K562 (cell line): ENCODE measurements around the gene ST14.

Experiments used
- NFIC ChIP-seq: fragments of 450-650 bp; IDR thresholded peaks from 2 replicates; pipeline ENCODE4 v1.6.1; 2017; ENCODE audit warnings: mild to moderate bottlenecking, inconsistent platforms
- TOE1 ChIP-seq, 2 experiments: fragments of 450-650 bp in 1 of 2; sonication (generic) in 1 of 2; formaldehyde crosslinking in 1 of 2; IDR thresholded peaks; 2 replicates each; pipeline versions ENCODE4 v1.7.1 to v1.8.0; 2016 to 2022; ENCODE audit warnings: borderline replicate concordance in 2 of 2, mild to moderate bottlenecking in 2 of 2, antibody characterized with exemption in 1 of 2, inconsistent platforms in 1 of 2, low read depth in 1 of 2, missing genetic modification reagents in 1 of 2, moderate library complexity in 1 of 2
- YY1 ChIP-seq, 3 experiments: IDR thresholded peaks; 2 replicates each; pipeline ENCODE4 v1.6.1; 2011; ENCODE audit warnings: low read length in 2 of 3, mild to moderate bottlenecking in 2 of 3, moderate library complexity in 2 of 3, borderline replicate concordance in 1 of 3, control low read depth in 1 of 3, low read depth in 1 of 3; ENCODE audit not compliant: insufficient read depth in 3 of 3, insufficient replicate concordance in 2 of 3, control insufficient read depth in 1 of 3, insufficient read length in 1 of 3; ENCODE audit errors: extremely low read depth in 1 of 3
- ZBTB7A ChIP-seq: IDR thresholded peaks from 2 replicates; pipeline ENCODE4 v1.6.1; 2011; ENCODE audit warnings: low read depth, mild to moderate bottlenecking, low read length, moderate library complexity, borderline replicate concordance; ENCODE audit not compliant: control insufficient read depth
- ZNF583 ChIP-seq: fragments of 250-450 bp; sonication (Bioruptor Pico); IDR thresholded peaks from 2 replicates; pipeline ENCODE4 v1.4.0; 2020
- TF ChIP-seq, protein P1 (sequence below): fragments of 250-450 bp; sonication (Bioruptor Pico); IDR thresholded peaks from 2 replicates; pipeline ENCODE4 v1.5.0; 2020; ENCODE audit warnings: mild to moderate bottlenecking, borderline replicate concordance

DNA sequence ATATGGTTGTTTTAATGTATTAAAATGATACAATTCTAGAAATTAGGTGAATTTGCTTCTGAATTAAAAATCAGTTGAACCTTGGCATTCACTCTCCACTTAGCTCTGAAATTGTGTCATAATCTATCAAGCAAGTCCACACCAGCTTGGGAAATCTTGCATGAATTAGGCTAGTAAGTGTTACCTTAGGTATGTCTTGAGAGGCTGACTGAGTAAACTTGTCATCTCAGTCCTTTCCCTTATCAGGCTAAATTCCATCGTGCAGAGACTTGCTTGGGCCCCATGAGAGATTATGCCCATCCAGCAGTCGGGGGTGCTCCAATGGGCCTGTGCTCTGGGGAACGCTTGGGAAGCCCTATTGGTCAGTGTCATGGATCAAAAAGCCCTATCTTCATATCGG, 33.9 kb upstream of the ST14 start:
- TF ChIP-seq TOE1 (IDR thresholded peaks at IDR 0.05; ENCODE audit: borderline replicate concordance), result no peak
- no peak for TF ChIP-seq TOE1 (CRISPR knock-in tag; IDR thresholded peaks at IDR 0.05; ENCODE audit: borderline replicate concordance, low read depth)
- no peak for TF ChIP-seq YY1 (IDR thresholded peaks at IDR 0.05; ENCODE audit: borderline replicate concordance in 1 of 3, control insufficient read depth in 1 of 3, extremely low read depth in 1 of 3, insufficient read depth in 3 of 3, insufficient read length in 1 of 3, insufficient replicate concordance in 2 of 3, low read depth in 1 of 3, low read length in 2 of 3)
- TF ChIP-seq ZBTB7A, result no peak
- no peak for TF ChIP-seq NFIC
- TF ChIP-seq, protein P1, sequence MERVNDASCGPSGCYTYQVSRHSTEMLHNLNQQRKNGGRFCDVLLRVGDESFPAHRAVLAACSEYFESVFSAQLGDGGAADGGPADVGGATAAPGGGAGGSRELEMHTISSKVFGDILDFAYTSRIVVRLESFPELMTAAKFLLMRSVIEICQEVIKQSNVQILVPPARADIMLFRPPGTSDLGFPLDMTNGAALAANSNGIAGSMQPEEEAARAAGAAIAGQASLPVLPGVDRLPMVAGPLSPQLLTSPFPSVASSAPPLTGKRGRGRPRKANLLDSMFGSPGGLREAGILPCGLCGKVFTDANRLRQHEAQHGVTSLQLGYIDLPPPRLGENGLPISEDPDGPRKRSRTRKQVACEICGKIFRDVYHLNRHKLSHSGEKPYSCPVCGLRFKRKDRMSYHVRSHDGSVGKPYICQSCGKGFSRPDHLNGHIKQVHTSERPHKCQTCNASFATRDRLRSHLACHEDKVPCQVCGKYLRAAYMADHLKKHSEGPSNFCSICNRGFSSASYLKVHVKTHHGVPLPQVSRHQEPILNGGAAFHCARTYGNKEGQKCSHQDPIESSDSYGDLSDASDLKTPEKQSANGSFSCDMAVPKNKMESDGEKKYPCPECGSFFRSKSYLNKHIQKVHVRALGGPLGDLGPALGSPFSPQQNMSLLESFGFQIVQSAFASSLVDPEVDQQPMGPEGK (CRISPR knock-in tag), result no peak
- no peak for TF ChIP-seq ZNF583 (CRISPR knock-in tag)
